ENCODE data around the gene UGT1A9.

DNA sequence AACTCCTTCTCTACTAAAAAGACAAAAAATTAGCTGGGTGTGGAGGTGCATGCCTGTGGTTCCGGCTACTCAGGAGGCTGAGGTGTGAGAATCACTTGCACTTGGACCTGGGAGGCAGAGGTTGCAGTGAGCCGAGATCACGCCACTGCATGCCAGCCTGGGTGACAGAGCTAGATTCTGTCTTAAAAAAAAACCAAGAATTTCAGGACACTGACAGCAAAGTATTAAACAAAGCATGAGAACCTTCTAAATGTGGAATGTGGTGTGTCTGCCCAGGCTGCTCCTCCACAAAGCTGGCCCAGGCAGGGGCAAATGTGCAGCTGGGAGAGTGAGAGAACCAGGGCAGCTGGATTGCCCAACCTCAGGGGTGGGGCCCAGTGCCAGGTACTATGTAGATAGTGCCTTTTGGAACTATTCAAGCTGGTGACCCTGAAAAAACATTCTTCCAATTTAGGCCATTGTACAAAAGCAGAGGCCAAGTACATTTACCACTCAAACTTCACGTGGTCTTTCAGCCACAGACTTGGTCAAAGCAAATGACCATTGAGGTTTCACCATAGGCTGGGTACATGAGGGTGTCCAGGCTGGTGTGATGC lies 34.3 kb downstream of the UGT1A9 start:
- TF ChIP-seq POLR2A (IDR thresholded peaks at IDR 0.05; ENCODE audit: low read depth, low read length) (no peak), NFE2L2 (IDR thresholded peaks at IDR 0.05; ENCODE audit: low read depth, low read length) (no peak), SMC3 (IDR thresholded peaks at IDR 0.05; ENCODE audit: low read depth, low read length) (no peak), FOS (IDR thresholded peaks at IDR 0.05; ENCODE audit: low read depth, low read length) (no peak), CEBPB (IDR thresholded peaks at IDR 0.05; ENCODE audit: low read depth, low read length) (no peak), MAFK (IDR thresholded peaks at IDR 0.05; ENCODE audit: low read depth, low read length) (no peak), RFX5 (IDR thresholded peaks at IDR 0.05; ENCODE audit: low read depth, low read length) (no peak)
- TF ChIP-seq, protein P1, sequence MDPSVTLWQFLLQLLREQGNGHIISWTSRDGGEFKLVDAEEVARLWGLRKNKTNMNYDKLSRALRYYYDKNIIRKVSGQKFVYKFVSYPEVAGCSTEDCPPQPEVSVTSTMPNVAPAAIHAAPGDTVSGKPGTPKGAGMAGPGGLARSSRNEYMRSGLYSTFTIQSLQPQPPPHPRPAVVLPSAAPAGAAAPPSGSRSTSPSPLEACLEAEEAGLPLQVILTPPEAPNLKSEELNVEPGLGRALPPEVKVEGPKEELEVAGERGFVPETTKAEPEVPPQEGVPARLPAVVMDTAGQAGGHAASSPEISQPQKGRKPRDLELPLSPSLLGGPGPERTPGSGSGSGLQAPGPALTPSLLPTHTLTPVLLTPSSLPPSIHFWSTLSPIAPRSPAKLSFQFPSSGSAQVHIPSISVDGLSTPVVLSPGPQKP (IDR thresholded peaks at IDR 0.05; ENCODE audit: borderline replicate concordance, low read depth, low read length): no peak
- TF ChIP-seq, protein P2, sequence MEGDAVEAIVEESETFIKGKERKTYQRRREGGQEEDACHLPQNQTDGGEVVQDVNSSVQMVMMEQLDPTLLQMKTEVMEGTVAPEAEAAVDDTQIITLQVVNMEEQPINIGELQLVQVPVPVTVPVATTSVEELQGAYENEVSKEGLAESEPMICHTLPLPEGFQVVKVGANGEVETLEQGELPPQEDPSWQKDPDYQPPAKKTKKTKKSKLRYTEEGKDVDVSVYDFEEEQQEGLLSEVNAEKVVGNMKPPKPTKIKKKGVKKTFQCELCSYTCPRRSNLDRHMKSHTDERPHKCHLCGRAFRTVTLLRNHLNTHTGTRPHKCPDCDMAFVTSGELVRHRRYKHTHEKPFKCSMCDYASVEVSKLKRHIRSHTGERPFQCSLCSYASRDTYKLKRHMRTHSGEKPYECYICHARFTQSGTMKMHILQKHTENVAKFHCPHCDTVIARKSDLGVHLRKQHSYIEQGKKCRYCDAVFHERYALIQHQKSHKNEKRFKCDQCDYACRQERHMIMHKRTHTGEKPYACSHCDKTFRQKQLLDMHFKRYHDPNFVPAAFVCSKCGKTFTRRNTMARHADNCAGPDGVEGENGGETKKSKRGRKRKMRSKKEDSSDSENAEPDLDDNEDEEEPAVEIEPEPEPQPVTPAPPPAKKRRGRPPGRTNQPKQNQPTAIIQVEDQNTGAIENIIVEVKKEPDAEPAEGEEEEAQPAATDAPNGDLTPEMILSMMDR (conservative IDR thresholded peaks at IDR 0.05; ENCODE audit: low read depth, low read length): no peak
- TF ChIP-seq, protein P3, sequence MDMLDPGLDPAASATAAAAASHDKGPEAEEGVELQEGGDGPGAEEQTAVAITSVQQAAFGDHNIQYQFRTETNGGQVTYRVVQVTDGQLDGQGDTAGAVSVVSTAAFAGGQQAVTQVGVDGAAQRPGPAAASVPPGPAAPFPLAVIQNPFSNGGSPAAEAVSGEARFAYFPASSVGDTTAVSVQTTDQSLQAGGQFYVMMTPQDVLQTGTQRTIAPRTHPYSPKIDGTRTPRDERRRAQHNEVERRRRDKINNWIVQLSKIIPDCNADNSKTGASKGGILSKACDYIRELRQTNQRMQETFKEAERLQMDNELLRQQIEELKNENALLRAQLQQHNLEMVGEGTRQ (IDR thresholded peaks at IDR 0.05; ENCODE audit: low read depth, low read length): no peak
